ENCODE data around the gene RBFOX2. TPM values are rescaled to one million over a fixed set of nuclear protein-coding genes. Genes with fewer than 3 reads are reported as not detected.
A peak's percentile ranks its signal among the peaks of the same experiment; 100 is the strongest.

Gene RBFOX2
- total and polyA plus RNA-seq, 4 donors: 14.2 to 53.6 (median 25.6) TPM

DNA sequence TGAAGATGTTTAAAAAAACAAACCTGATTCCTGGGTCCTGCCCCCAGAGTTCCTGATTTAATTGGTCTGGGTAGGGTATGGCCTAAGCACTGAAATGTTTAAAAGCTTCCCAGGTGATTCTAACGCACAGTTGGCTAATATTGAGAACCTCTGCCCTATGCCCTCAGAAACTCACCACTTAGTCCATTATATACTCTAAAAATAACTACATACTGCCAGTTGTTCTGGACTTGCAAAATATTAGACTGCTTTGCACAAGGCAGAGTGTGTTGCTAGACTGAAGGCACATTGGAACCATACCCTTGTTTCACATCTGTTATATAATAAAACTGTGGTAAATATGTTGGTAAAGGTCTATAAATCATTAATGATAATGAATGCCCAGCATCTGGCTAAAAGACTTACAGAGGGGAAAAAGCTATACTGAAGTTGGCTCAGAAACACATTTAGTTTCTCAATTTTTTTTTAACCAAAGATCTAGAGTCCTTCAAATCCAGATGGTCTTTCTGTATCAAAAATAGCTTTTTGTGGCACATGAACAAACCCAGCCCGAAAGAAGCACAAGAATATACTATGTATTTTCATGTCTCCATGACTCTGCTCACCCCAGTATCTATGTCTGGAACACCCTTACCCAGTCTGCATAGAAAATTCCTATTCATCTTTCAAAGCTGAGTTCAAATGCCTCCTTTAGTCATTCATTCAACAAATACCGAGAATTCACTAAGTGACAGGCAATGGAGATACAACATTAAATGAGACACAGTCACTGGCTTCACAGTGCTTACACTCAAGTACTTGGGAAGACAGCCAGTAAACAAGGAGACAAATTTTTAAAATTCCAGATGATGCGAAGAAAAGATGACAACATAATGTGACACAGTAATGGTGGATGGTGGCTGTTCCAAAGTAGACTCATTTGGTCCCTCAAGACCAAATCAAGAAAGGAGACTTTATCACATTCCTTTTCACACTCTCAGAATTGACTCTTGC is 44.1 kb downstream of the RBFOX2 start (continued):
- TF ChIP-seq RAD21 (IDR thresholded peaks at IDR 0.05) (peak in 1 of 2 donors; percentile 12), HNF4A (conservative IDR thresholded peaks at IDR 0.05) (peak; percentile 54 to 71)

DNA sequence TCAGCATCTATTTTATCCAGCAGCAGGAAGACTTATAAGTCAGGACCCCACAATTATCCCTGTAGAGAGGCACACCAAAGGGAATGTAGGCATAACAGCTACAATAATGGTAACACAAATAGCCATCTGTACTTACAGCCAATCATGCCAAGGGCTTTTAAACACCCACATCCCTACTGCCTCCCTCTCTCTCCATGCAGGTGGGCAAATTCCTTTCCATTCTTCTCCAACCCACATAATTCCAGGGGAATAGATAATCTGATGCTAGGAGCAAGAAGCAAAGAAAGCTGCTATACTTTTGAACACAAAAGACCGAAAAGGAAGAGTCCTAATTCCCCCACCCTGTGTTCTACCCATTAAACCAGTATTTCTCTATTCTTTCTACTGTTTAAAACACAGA is 46.7 kb downstream of the RBFOX2 start:
- DNase-seq (ENCODE audit: low spot score): no peak
- Histone ChIP-seq H3K9ac (ENCODE audit: low read depth in 1 of 2, low read length in 2 of 2) (no peak overlapping the region), H3K36me3 (ENCODE audit: control insufficient read depth in 4 of 4, insufficient read depth in 3 of 4, low read depth in 1 of 4, low read length in 3 of 4) (no peaks in the 10 kb centered on the region), H3K9me3 (ENCODE audit: control insufficient read depth in 4 of 4, low read length in 3 of 4) (no peaks in the 10 kb centered on the region), H3K27ac (ENCODE audit: low read depth in 1 of 2, low read length in 2 of 2) (no peak overlapping the region), H3K4me1 (ENCODE audit: control insufficient read depth in 4 of 4, insufficient read depth in 4 of 4, low read length in 3 of 4) (peaks cover 9 to 33% (median 16%) of the 10 kb centered on the region in 4 donors), H3K4me3 (ENCODE audit: low read depth in 1 of 3, low read length in 3 of 3) (no peak overlapping the region), H3K27me3 (ENCODE audit: control insufficient read depth in 4 of 4, insufficient read depth in 4 of 4, low read length in 3 of 4) (no peaks in the 10 kb centered on the region)
- 90% methylated on average over 1 of the region's 1 CpG for WGBS
- TF ChIP-seq HNF4G (IDR thresholded peaks at IDR 0.05) (no peak), RAD21 (IDR thresholded peaks at IDR 0.05) (no peak)

DNA sequence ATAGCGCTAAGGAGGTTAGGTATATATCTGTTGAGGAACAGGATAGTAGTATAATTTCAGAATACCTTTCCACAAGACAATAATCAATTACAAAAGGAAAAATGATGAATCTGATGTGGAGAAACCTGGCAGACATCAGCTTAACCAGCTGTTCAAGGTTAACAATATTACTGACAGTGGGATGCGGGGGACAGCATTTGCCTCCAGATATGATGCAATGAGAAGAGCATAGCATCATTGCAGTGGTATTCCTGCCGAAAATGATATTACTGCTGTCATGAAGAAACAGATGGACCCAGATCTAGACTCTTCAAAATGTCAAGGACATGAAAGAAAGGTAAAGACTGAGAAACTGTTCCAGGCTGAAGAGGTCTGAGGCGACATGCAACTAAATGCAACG is 49.7 kb downstream of the RBFOX2 start:
- TF ChIP-seq FOXA1 (IDR thresholded peaks at IDR 0.05): no peak
- TF ChIP-seq, protein P1, sequence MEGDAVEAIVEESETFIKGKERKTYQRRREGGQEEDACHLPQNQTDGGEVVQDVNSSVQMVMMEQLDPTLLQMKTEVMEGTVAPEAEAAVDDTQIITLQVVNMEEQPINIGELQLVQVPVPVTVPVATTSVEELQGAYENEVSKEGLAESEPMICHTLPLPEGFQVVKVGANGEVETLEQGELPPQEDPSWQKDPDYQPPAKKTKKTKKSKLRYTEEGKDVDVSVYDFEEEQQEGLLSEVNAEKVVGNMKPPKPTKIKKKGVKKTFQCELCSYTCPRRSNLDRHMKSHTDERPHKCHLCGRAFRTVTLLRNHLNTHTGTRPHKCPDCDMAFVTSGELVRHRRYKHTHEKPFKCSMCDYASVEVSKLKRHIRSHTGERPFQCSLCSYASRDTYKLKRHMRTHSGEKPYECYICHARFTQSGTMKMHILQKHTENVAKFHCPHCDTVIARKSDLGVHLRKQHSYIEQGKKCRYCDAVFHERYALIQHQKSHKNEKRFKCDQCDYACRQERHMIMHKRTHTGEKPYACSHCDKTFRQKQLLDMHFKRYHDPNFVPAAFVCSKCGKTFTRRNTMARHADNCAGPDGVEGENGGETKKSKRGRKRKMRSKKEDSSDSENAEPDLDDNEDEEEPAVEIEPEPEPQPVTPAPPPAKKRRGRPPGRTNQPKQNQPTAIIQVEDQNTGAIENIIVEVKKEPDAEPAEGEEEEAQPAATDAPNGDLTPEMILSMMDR (IDR thresholded peaks at IDR 0.05; ENCODE audit: low read depth, low read length, missing input control): no peak
- TF ChIP-seq, protein P2, sequence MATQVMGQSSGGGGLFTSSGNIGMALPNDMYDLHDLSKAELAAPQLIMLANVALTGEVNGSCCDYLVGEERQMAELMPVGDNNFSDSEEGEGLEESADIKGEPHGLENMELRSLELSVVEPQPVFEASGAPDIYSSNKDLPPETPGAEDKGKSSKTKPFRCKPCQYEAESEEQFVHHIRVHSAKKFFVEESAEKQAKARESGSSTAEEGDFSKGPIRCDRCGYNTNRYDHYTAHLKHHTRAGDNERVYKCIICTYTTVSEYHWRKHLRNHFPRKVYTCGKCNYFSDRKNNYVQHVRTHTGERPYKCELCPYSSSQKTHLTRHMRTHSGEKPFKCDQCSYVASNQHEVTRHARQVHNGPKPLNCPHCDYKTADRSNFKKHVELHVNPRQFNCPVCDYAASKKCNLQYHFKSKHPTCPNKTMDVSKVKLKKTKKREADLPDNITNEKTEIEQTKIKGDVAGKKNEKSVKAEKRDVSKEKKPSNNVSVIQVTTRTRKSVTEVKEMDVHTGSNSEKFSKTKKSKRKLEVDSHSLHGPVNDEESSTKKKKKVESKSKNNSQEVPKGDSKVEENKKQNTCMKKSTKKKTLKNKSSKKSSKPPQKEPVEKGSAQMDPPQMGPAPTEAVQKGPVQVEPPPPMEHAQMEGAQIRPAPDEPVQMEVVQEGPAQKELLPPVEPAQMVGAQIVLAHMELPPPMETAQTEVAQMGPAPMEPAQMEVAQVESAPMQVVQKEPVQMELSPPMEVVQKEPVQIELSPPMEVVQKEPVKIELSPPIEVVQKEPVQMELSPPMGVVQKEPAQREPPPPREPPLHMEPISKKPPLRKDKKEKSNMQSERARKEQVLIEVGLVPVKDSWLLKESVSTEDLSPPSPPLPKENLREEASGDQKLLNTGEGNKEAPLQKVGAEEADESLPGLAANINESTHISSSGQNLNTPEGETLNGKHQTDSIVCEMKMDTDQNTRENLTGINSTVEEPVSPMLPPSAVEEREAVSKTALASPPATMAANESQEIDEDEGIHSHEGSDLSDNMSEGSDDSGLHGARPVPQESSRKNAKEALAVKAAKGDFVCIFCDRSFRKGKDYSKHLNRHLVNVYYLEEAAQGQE (IDR thresholded peaks at IDR 0.05): no peak
- TF ChIP-seq HNF4A (conservative IDR thresholded peaks at IDR 0.05): no peak
- TF ChIP-seq EGR1 (IDR thresholded peaks at IDR 0.05; ENCODE audit: low read depth in 2 of 2): no peak
- TF ChIP-seq, protein P3, sequence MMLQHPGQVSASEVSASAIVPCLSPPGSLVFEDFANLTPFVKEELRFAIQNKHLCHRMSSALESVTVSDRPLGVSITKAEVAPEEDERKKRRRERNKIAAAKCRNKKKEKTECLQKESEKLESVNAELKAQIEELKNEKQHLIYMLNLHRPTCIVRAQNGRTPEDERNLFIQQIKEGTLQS (IDR thresholded peaks at IDR 0.05): no peak
- TF ChIP-seq GABPA (IDR thresholded peaks at IDR 0.05 in 1 of 2, conservative IDR thresholded peaks at IDR 0.05 in 1 of 2): no peak
- no peak for TF ChIP-seq HNF4G (IDR thresholded peaks at IDR 0.05)
- WGBS: 94% methylated on average over 5 of the region's 5 CpGs
- peaks cover 9 to 21% (median 13%) of the 10 kb centered on the region in 4 donors for H3K4me1 ChIP-seq (ENCODE audit: control insufficient read depth in 4 of 4, insufficient read depth in 4 of 4, low read length in 3 of 4)
- no peak overlapping the region for H3K27ac ChIP-seq (ENCODE audit: low read depth in 1 of 2, low read length in 2 of 2)
- DNase-seq (ENCODE audit: low spot score): no peak
- H3K36me3 ChIP-seq (ENCODE audit: control insufficient read depth in 4 of 4, insufficient read depth in 3 of 4, low read depth in 1 of 4, low read length in 3 of 4): no peaks in the 10 kb centered on the region
- no peaks in the 10 kb centered on the region for H3K9me3 ChIP-seq (ENCODE audit: control insufficient read depth in 4 of 4, low read length in 3 of 4)
- H3K27me3 ChIP-seq (ENCODE audit: control insufficient read depth in 4 of 4, insufficient read depth in 4 of 4, low read length in 3 of 4): no peaks in the 10 kb centered on the region
- no peak overlapping the region for H3K4me3 ChIP-seq (ENCODE audit: low read depth in 1 of 3, low read length in 3 of 3)
- no peak overlapping the region for H3K9ac ChIP-seq (ENCODE audit: low read depth in 1 of 2, low read length in 2 of 2)
